ENCODE results near the gene PDSS1. TPM values are rescaled to one million over a fixed set of nuclear protein-coding genes. Genes with fewer than 3 reads are reported as not detected.

Gene PDSS1
- total RNA-seq, 1 donor from 2014 or later = 5.0 TPM

DNA sequence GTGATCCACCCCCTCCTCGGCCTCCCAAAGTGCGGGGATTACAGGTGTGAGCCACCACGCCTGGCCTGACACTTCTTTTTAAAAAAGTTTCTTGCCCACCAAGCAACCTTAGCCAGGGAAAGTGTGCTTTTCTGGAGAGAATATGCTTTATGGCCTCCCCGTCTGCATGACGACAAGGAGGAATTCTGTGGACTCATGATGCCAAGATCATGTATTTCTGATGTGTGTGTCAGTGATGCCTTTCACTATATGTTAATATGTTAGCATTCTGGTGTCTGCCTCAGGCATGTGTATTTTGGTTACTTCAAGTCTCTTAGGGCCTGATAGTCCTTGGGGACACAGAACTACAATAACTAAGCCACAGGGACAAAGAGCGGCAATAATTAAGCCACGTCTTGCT, 2.1 kb downstream of the PDSS1 start:
- no peak for DNase-seq (ENCODE audit: low read depth)

DNA sequence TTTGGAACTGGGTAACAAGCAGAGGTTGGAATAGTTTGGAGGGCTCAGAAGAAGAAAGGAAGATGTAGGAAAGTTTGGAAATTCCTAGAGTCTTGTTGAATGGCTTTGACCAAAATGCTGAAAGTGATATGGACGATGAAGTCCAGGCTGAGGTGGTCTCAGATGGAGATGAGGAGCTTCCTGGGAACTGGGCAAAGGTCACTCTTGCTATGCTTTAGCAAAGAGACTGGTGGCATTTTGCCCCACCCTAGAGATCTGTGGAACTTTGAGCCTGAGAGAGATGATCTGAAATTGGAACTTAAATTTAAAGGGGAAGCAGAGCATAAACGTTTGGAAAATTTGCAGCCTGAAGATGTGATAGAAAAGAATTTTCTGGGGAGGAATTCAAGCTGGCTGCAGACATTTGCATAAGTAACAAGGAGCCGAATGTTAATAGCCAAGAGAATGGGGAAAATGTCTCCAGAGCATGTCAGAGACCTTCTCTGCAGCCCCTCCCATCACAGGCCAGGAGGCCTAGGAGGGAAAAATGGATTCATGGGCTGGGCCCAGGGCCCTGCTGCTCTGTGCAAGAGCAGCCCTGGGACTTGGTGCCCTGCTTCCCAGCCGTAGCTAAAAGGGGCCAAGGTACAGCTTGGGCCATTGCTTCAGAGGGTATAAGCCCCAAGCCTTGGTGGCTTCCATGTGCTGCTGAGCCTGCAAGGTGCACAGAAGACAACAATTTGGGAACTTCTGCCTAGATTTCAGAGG, 3.6 kb downstream of the PDSS1 start:
- DNase-seq (ENCODE audit: low read depth) = no peak

DNA sequence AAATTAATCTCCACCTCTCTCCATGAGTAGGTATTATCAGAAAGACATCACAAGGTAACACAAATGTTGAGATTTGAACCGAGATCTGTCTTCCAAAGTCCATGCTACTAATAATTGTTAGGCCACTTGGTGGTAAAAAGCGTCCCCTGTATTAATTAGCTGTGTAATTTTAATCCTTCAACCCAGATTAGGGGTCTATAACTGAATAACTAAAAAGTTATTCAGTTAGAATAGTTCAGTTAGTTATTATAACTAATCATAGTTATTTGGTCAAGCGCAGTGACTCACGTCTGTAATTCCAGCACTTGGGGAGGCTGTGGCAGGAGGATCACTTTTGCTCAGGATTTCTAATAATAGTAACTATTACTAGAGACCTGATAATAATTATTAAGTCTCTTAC, 5.6 kb downstream of the PDSS1 start:
- DNase-seq (ENCODE audit: low read depth) = no peak

DNA sequence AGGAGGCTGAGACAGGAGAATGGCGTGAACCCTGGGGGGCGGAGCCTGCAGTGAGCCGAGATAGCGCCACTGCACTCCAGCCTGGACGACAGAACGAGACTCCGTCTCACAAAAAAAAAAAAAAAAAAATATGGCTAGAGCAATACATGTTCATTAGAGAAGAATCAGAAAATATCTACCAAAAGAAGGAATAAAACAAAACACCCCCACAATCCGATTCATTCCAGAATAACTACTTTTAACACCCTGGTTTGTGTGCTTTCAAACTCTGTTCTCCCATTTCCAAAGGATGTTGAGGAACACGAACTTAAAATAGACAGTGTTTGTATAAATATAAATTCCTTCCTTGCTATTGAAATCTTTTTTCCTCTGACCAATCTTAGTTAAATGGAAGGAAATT, 6.5 kb downstream of the PDSS1 start:
- no peak for DNase-seq (ENCODE audit: low read depth)

DNA sequence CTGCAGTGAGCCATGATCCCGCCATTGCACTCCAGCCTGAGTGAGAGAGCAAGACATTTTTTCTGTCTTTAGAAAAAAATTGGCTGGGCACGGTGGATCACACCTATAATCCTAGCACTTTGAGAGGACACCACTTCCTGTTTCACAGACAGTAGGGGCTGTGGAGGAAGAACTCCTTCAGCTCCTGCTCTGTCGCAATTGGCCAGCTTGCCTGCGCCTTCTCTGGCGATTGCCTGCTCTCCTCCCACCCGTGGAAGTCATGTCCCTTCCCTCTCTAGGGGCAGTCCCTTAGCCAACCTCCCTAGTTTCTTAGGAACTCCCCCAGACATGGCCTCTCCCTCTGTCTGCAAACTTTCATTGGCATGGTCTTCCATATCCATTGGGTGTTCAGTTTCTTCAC, 8.7 kb downstream of the PDSS1 start:
- DNase-seq (ENCODE audit: low read depth) = no peak

DNA sequence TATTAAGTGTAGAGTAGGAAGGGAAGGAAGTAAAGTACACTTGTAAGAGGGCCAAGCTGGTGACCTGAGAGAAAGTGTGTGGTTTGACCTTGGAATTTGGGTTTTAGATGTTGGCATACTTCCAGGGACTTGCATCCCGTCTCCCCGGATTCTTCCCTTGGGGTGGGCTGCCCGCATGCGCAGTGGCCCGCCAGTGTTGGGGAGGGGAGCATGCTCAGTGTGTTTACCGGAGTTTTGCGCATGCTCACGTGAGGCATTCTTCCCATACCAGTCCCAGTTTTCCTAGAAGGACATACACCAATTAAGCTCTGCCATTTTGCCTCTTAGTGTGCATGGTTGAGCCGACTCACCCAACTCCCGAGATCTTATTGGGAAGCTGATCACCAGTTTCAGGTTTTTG, 9.4 kb downstream of the PDSS1 start:
- DNase-seq (ENCODE audit: low read depth) = no peak

DNA sequence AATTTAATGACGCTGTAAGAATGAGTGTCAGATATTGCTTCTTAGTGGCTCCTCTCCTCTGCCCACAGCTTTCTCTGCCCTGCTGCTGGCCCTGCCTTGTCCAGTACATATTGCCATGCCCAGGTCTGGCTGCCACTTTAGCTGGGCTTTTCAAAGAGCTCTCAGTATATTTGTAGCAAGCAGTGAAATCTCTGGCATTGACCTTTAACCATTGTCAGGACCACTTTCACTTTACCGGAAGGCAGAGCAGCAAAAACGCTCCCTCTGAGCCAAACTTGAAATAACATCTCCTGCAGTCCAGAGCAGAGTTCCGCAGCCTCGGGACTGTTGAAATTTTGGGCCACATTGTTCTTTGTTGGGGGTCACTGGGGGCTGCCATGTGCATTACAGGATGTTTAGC, 13.8 kb downstream of the PDSS1 start:
- DNase-seq (ENCODE audit: low read depth) = no peak

DNA sequence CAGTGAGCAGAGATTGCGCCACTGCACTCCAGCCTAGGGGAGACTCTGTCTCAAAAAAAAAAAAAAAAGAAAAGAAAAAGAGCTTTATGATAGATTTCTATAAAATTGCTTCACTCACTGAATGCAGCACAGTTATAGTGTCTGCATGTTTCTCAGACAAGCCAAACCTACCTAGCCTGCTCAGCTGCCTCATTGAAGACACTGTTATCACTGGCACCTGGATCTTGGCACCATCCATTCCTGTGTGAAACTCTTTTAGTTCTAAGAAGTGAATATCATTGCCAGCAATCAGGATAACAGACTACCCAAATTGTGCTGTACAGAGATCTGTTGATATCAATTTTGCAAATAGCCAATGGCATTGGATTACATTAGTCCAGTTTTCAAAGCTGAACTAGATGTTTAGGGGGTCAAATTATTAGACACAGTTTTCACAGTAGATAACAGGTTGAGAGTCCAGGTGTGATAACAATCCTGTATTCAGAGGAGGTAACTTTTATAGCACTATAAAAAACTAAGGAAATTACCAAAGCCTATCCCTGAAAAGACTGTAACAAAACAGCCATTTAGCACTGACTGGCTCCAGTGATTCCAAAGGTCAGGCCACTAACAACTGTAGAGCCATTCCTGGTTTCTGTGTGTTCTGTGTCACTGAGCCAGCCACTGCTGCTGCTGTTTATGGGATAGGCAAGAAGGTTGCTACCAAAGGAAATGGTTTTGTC, 17.1 kb downstream of the PDSS1 start:
- DNase-seq (ENCODE audit: low read depth) = no peak

DNA sequence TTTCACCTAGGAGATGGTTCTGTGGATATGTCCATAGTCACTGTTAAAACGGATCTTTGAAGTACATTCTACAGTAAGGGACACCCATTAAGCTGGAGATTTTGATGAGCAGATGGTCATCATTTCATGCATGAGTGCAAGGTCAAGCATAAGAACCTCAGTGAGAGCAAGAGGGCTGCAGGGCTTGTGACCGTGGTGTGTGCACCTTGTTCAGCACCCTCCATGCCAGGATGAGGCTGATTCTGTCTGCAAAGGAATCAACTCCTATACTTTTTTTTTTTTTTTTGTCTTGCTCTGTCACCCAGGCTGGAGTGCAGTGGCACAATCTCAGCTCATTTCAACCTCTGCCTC, 17.6 kb downstream of the PDSS1 start:
- no peak for DNase-seq (ENCODE audit: low read depth)

DNA sequence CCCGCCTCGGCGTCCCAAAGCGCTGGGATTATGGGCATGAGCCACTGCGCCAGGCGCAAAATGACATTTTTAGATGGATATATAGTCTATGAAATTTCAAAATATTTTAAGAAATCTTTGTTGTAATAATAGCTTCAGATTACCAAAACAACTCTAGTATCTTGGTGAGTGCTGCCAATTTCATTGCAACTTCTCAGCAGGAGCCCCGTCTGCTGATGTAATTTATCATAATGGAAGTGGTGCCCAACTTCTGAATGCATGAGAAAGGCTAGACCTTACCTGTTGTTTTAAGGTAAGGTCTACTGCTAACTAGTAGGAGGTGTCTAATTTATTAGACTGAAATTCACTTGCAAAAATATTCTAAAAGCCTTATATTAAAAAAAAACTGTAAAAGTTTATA, 20.0 kb downstream of the PDSS1 start:
- DNase-seq (ENCODE audit: low read depth) = no peak

DNA sequence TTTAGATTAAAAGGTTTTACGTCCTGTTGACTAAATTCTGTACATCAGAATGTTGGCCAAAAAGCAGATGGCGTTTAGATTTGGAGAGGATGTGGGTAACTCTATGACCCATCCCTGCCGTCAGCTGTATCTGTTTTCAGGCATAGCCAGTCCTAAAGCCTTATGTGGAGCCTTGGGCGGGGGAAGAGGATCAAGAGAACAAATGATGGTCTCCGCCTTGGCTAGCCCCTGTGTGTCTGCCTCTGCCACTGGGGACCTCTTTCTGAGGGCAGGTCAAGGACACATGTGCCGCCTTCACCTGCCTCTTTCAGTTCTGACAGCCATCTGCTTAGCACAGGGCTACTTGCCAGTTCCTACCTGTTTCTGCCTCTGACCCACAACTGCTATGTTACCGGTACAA, 24.1 kb downstream of the PDSS1 start:
- no peak for DNase-seq (ENCODE audit: low read depth)

DNA sequence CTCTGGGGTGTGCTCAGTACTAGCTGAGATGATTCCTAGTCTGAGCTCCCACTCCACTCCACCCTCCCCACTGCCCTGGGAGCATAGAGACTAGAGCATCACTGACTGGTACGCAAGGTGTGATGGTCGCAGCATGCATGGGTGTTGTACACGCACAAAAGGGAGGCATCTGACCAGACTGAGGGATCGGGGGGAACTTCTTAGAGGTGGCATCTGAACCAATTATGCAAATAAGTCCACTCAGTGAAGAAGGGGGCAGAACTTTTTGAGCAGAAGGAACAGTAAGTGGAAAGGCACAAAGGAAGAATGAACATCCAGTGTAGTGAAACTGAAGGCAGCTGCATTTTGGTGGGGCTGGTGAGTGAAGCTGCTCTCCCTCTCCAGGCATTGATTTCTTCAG, 25.5 kb downstream of the PDSS1 start:
- DNase-seq (ENCODE audit: low read depth) = no peak

DNA sequence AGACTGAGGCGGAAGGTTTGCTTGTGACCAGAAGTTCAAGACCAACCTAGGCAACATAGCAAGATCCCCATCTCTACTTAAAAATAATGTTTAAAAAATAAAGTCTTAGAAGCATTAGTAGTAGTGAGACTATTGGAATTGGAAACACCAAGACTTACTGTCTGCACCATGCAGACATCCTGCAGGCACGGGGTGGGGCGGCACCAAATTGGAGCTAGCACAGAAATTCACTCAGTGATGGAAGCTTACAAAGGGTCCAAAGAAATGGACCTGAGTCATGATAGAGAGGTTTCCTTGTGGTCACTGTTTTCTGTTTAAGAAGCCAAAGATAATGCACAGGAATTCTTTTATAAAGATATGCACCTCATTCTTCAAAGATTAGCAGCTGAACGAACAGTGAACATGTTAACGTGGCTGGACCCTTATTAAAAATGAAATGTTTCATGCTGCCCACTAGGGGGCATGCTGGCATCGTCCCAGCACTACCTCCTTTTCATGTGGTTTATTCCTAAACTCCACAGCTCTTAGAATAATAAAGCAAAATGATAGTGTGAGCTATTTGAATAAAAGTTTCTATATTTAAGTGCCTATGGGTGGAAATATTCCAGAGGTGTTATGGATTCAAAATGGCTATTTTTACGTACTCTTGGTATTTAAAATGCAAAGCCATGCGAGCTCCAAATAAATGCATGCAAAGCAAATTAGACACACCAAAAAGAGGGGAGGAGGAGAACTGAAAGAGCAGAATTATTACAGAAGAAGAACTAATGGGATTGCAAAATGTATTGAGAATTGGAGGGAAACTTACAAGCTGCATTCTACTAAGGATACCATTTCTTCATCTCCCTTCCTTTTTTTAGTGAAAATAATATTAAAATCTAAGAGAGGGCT, 28.6 kb downstream of the PDSS1 start:
- peak; percentile 64 for DNase-seq (ENCODE audit: low read depth)

DNA sequence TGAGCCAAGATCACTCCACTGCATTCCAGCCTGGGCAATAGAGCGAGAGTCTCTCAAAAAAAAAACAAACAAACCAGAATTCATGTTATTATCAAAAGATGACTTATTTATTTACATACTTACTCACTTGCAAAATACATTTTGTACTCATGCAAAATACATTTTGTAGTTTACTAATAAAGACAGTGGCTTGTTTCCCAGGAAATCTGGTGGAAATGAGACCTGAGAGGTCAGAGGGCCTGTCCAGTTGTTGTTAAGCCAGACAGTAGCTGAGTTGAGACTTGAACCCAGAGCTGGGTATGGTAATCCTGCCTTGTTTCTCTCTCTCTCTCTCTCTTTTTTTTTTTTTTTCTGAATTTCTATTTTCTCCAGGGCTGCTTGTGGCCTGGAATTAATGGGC, 29.5 kb downstream of the PDSS1 start:
- DNase-seq (ENCODE audit: low read depth) = no peak

DNA sequence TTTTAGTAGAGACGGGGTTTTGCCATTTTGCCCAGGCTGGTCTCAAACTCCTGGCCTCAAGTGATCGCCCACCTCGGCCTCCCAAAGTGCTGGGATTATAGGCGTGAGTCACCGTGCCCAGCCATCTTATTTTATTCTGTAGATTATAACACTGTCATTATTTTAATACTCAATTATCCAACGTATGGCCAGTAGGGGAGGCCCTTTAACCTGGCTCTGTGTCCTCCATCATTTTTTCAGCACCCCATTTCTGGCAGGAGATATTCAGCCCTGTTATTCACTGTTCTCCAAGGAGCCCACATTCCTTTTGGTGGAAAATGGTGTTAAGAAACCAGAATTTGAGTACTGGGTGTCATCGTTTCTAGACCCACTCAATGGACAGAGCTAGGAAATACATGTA, 31.5 kb downstream of the PDSS1 start:
- no peak for DNase-seq (ENCODE audit: low read depth)

DNA sequence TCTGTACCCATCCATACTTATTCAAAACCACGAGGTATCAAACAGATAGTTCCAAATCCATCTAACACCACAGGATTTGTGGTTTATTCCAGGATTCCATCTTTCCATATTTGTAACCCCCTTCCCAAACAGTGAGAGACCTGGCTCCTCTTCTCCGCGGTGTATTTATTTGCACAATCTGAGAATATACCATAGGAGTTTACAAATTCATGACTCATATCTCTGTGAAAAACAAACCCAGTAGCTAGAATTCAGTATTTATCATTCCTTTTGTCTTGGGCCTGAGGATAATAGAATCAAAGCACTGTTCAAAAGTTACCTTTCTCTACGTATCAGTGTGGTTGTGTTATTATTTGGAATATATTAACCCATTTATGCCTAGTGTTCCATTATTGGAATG, 31.9 kb downstream of the PDSS1 start:
- DNase-seq (ENCODE audit: low read depth) = no peak

DNA sequence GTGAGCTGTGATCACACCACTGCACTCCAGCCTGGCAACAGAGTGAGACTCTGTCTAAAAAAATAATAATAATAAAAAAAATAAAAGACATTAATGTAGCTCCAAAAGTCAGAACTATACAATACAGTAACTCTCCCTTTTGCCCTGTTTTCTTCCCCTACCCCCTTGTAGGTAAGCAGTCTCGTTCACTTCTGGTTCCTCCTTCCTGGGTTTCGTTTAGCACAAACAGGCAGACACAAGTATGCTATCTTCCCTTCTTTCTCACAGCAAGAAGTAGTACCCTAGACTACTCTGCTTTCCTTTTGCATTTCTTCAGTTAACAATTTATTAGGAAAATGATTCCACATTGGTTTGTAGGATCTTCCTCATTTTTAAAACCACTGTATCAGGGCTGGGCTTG, 33.1 kb downstream of the PDSS1 start:
- DNase-seq (ENCODE audit: low read depth) = no peak

DNA sequence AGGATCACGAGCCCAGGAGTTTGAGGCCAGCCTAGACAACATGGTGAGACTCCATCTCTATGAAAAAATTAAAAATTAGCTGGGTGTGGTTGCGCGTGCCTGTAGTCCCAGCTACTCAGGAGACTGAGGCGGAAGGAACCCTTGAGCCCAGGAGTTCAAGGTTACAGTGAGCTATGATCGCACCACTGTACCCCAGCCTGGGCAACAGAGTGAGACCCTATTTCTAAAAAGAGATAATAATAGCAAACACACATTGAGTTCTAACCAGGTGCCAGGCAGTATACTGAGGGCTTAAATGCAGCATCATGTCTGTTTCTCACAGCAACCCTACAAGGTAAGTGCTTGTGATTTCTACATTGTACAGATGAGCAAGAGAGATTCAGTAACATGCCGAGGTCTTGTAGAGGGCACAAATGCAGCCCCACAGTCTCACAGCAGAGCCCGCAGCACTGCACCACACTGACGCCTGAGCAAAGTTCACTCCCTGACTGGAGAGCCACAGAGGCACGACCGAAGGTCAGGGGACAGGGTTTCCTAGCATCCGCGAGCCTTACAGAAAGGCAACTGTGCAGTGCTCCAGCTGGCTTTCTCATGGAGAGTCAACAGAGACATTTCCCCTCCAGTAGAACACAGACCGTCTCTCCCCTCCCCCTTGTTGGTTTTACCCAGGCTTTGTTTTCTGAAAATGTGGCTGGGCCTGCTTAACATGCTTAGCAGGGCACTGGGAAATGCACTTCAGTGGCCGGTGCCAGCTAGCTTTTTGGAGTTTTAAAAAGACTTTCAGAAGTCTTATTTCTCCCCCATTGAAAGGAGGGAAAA, 36.5 kb downstream of the PDSS1 start:
- no peak for DNase-seq (ENCODE audit: low read depth)

DNA sequence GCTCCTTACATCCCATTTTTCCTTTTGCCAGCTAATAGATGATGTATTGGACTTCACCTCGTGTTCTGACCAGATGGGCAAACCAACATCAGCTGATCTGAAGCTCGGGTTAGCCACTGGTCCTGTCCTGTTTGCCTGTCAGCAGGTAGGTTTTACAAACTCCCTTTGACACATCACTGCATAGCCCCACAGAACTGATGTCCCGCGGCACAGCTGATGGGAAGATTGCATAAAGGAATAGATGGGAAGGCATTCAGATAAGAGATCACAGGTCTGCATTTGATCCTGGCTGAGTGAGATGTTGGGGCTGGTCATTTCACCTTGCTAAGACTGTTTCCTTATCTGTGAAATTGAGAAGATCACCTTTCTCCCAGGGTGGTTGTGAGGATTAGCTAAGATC, 37.9 kb downstream of the PDSS1 start:
- no peak for DNase-seq (ENCODE audit: low read depth)

DNA sequence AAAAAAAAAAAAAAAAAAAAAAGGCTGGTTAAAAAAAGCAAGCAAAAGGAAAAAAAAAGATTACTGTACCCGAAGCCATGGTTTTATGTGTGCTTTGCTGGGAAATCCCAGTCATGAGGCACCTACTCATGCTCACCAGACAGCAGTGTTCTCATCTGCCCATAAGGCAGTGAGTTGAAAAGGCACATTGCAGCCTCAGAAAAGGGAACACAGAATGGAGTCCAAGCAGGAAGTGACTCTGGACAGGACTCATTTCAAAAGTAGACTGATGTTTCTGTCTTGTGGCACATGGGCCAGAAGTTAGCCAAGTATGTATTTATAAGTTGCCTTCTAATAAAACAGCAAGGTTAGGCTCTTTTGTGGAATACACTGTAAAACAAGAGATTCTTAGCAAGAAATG, 40.2 kb downstream of the PDSS1 start:
- DNase-seq (ENCODE audit: low read depth) = no peak

DNA sequence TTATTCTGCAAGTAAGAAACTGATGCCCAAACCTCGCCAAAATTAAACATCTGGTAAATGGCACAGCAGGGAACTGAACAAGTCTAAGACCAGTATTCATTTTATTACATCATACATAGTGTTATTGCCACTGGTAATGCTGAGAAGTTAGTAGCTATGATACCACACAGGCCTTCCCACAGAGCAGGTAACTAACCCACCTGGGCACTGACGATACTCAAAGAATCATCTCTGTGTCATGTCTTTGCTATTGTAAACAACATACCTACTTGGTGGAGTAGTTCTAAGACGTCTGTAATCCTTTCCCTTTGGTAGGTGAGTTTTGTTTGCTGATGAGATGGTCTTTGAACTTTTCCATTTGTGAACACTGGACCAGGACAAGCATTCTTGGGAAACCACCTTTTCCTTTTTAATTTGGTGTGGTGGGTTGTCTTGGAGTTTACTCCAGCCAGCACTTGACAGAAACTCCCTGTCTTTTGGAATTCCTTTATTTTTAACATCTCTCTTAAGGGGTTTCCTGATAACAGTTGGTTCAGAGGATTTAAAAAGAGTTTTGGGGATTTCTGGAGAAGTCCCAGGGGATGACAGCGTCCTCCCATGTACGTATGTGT, 40.9 kb downstream of the PDSS1 start:
- no peak for DNase-seq (ENCODE audit: low read depth)
